ENCODE measurements around the gene ZNF236.

- no peak for TF ChIP-seq CTCF (IDR thresholded peaks at IDR 0.05)
- TF ChIP-seq EZH2 (IDR thresholded peaks at IDR 0.05; ENCODE audit: borderline replicate concordance, insufficient read depth, low read depth, low read length, poor library complexity, severe bottlenecking): no peak
Observed at GRCh38 chr18:76785872-76786271, 36.5 kb upstream of the ZNF236 start.
